A549 (cell line): ENCODE measurements around the gene RCAN3. TPM values are rescaled to one million over a fixed set of nuclear protein-coding genes. Genes with fewer than 3 reads are reported as not detected.

Experiments used
- ATAC-seq, 2 experiments: fragments of 200-7000 bp in 1 of 2; fragments of >200 bp in 1 of 2; cut with Nextera tagmentation in 1 of 2; cut with Tn5 transposase in 1 of 2; 3 replicates each; pipeline versions ENCODE4 v1.8.0 to v1.9.1; 2018 to 2020; ENCODE audit warnings: mild to moderate bottlenecking in 1 of 2, moderate library complexity in 1 of 2
- CTCF ChIA-PET: fragments of 300-600 bp; sonication (Branson Sonifier 250); formaldehyde crosslinking; extraction: SDS; loops from one replicate; lab custom pipeline; 2021; ENCODE audit warnings: antibody characterized with exemption, inconsistent platforms; lab: Yijun Ruan, JAX
- POLR2A ChIA-PET: fragments of 350-600 bp; formaldehyde crosslinking; extraction: SDS; loops from one replicate; lab custom pipeline; 2021; ENCODE audit warnings: antibody characterized with exemption, inconsistent platforms; lab: Yijun Ruan, JAX
- DNase-seq, 2 experiments: peaks; one replicate each; pipeline versions ENCODE4 v3.0.0 to v3.0.0-alpha.2; 2011 to 2016; ENCODE audit warnings: low read depth in 1 of 2, low spot score in 1 of 2
- FAIRE-seq: peaks from 2 replicates; lab custom pipeline; 2011; peaks lifted over from hg19 to GRCh38; lab: Jason Lieb, UNC
- H3K27ac ChIP-seq, 2 experiments: fragments of >200 bp; sonication (Bioruptor Twin); formaldehyde crosslinking; 3 replicates each; pipeline ENCODE4 v1.5.1; 2016 to 2017
- H3K4me1 ChIP-seq: fragments of >200 bp; sonication (Bioruptor Twin); formaldehyde crosslinking; 3 replicates; pipeline ENCODE4 v1.6.1; 2016
- H3K4me2 ChIP-seq: fragments of >200 bp; sonication (Bioruptor Twin); formaldehyde crosslinking; 3 replicates; pipeline ENCODE4 v1.6.1; 2016
- H3K4me3 ChIP-seq: fragments of >200 bp; sonication (Bioruptor Twin); formaldehyde crosslinking; 3 replicates; pipeline ENCODE4 v1.5.1; 2016
- H3K9me3 ChIP-seq: fragments of >200 bp; sonication (Bioruptor Twin); formaldehyde crosslinking; 3 replicates; pipeline ENCODE4 v1.6.1; 2016
- BCL3 ChIP-seq: fragments of >200 bp; sonication (Bioruptor Twin); formaldehyde crosslinking; IDR thresholded peaks from 3 replicates; pipeline ENCODE4 v1.6.1; 2016
- BHLHE40 ChIP-seq: IDR thresholded peaks from 2 replicates; pipeline ENCODE4 v1.6.1; 2012; ENCODE audit warnings: low read depth, low read length, inconsistent platforms
- CBX2 ChIP-seq: fragments of 200-600 bp; sonication (generic); IDR thresholded peaks from 2 replicates; pipeline ENCODE4 v1.6.1; 2016; ENCODE audit warnings: low read depth, mild to moderate bottlenecking, borderline replicate concordance
- CBX8 ChIP-seq: fragments of 200-600 bp; sonication (generic); IDR thresholded peaks from 2 replicates; pipeline ENCODE4 v1.6.1; 2016
- CEBPB ChIP-seq, 2 experiments: fragments of >200 bp in 1 of 2; sonication (Bioruptor Twin) in 1 of 2; formaldehyde crosslinking in 1 of 2; IDR thresholded peaks; 2 replicates each; pipeline ENCODE4 v1.6.1; 2012 to 2016
- CHD2 ChIP-seq: fragments of 150-350 bp; IDR thresholded peaks from 2 replicates; pipeline ENCODE4 v1.6.1; 2014; ENCODE audit warnings: low read length; ENCODE audit not compliant: partially characterized antibody
- CHD4 ChIP-seq: fragments of 200-600 bp; sonication (generic); IDR thresholded peaks from 2 replicates; pipeline ENCODE4 v1.6.1; 2016; ENCODE audit warnings: antibody characterized with exemption, mild to moderate bottlenecking, borderline replicate concordance
- CTCF ChIP-seq: fragments of >200 bp; sonication (Bioruptor Twin); formaldehyde crosslinking; IDR thresholded peaks from 3 replicates; pipeline ENCODE4 v1.5.1; 2016
- EHF ChIP-seq: fragments of 250-450 bp; sonication (Bioruptor Pico); IDR thresholded peaks from 2 replicates; pipeline ENCODE4 v1.5.0; 2020; ENCODE audit warnings: mild to moderate bottlenecking
- ELK1 ChIP-seq: fragments of 150-350 bp; IDR thresholded peaks from 2 replicates; pipeline ENCODE4 v1.6.1; 2014; ENCODE audit warnings: low read depth, mild to moderate bottlenecking, low read length
- EP300 ChIP-seq, 2 experiments: fragments of >200 bp; sonication (Bioruptor Twin); formaldehyde crosslinking; IDR thresholded peaks; 2 replicates in 1 of 2; 3 replicates in 1 of 2; pipeline ENCODE4 v1.6.1; 2016 to 2017
- ESRRA ChIP-seq: fragments of 150-350 bp; IDR thresholded peaks from 2 replicates; pipeline ENCODE4 v1.6.1; 2014; ENCODE audit warnings: mild to moderate bottlenecking, low read length, borderline replicate concordance
- HEYL ChIP-seq: fragments of 250-450 bp; sonication (Bioruptor Pico); IDR thresholded peaks from 2 replicates; pipeline ENCODE4 v1.8.0; 2021; ENCODE audit warnings: mild to moderate bottlenecking, moderate library complexity
- HMGXB4 ChIP-seq: fragments of 250-450 bp; sonication (Bioruptor Pico); IDR thresholded peaks from 2 replicates; pipeline ENCODE4 v1.5.0; 2021; ENCODE audit warnings: mild to moderate bottlenecking, moderate library complexity, borderline replicate concordance
- HOXA7 ChIP-seq: fragments of 250-450 bp; sonication (Bioruptor Pico); IDR thresholded peaks from 2 replicates; pipeline ENCODE4 v1.5.0; 2020; ENCODE audit warnings: mild to moderate bottlenecking, moderate library complexity
- HOXB13 ChIP-seq: fragments of 250-450 bp; sonication (Bioruptor Pico); IDR thresholded peaks from 2 replicates; pipeline ENCODE4 v1.5.0; 2020; ENCODE audit warnings: low read depth, mild to moderate bottlenecking, moderate library complexity
- JUN ChIP-seq, 2 experiments: fragments of >200 bp; sonication (Bioruptor Twin); formaldehyde crosslinking; IDR thresholded peaks; 2 replicates in 1 of 2; 3 replicates in 1 of 2; pipeline ENCODE4 v1.6.1; 2016 to 2017
- JUNB ChIP-seq: fragments of >200 bp; sonication (Bioruptor Twin); formaldehyde crosslinking; IDR thresholded peaks from 2 replicates; pipeline ENCODE4 v1.6.1; 2016
- MAX ChIP-seq: IDR thresholded peaks from 2 replicates; pipeline ENCODE4 v1.6.1; 2012
- PHF8 ChIP-seq: fragments of 200-600 bp; sonication (generic); IDR thresholded peaks from 2 replicates; pipeline ENCODE4 v1.6.1; 2016; ENCODE audit warnings: low read depth, mild to moderate bottlenecking, antibody characterized with exemption, moderate library complexity, borderline replicate concordance
- POLR2A ChIP-seq: IDR thresholded peaks from 2 replicates; pipeline ENCODE4 v1.6.1; 2012; ENCODE audit warnings: mild to moderate bottlenecking, low read length
- RAD21 ChIP-seq, 2 experiments: fragments of >200 bp in 1 of 2; sonication (Bioruptor Twin) in 1 of 2; formaldehyde crosslinking in 1 of 2; IDR thresholded peaks in 1 of 2; conservative IDR thresholded peaks in 1 of 2; 2 replicates in 1 of 2; 3 replicates in 1 of 2; pipeline ENCODE4 v1.6.1; 2012 to 2018; ENCODE audit warnings: inconsistent platforms in 1 of 2
- RCOR1 ChIP-seq: fragments of 150-350 bp; IDR thresholded peaks from 2 replicates; pipeline ENCODE4 v1.6.1; 2014; ENCODE audit warnings: antibody characterized with exemption, low read length, low read depth
- REST ChIP-seq: fragments of 200-600 bp; sonication (generic); IDR thresholded peaks from 2 replicates; pipeline ENCODE4 v1.6.1; 2016; ENCODE audit warnings: antibody characterized with exemption, mild to moderate bottlenecking, moderate library complexity
- SMC3 ChIP-seq: fragments of >200 bp; sonication (Bioruptor Twin); formaldehyde crosslinking; IDR thresholded peaks from 3 replicates; pipeline ENCODE4 v1.6.1; 2018; ENCODE audit warnings: inconsistent platforms
- SREBF2 ChIP-seq: fragments of 450-650 bp; IDR thresholded peaks from 2 replicates; pipeline ENCODE4 v1.6.1; 2014; ENCODE audit warnings: mild to moderate bottlenecking, moderate library complexity
- TFCP2L1 ChIP-seq: fragments of 250-450 bp; sonication (Bioruptor Pico); IDR thresholded peaks from 2 replicates; pipeline ENCODE4 v1.5.0; 2021; ENCODE audit warnings: mild to moderate bottlenecking
- USF2 ChIP-seq: fragments of 450-650 bp; IDR thresholded peaks from 2 replicates; pipeline ENCODE4 v1.6.1; 2014; ENCODE audit warnings: antibody characterized with exemption
- ZC3H11A ChIP-seq: fragments of 450-650 bp; IDR thresholded peaks from 2 replicates; pipeline ENCODE4 v1.6.1; 2014; ENCODE audit warnings: antibody characterized with exemption, mild to moderate bottlenecking
- ZSCAN20 ChIP-seq: fragments of 250-450 bp; sonication (Bioruptor Pico); IDR thresholded peaks from 2 replicates; pipeline ENCODE4 v1.8.0; 2022; ENCODE audit warnings: mild to moderate bottlenecking, moderate library complexity
- WGBS: methylation state at CpG from one replicate; pipeline ENCODE4 v1.1.6; 2017; ENCODE audit errors: missing lambda C conversion rate; 5-methylcytosine and 5-hydroxymethylcytosine counted together
- polyA plus RNA-seq, 4 experiments: library from polyadenylated mRNA; depleted of rRNA in 3 of 4; stranded (reverse); fragments of >200 nt; fragmentation: RNase III in 1 of 4; extraction: RNeasy Plus Mini Kit Qiagen cat#74134 plus additional on column Dnase treatment in 1 of 4; gene quantifications; 2 replicates in 3 of 4; 3 replicates in 1 of 4; pipeline ENCODE4 v1.2.3, GENCODE V29; 2011 to 2017

RCAN3 gene
- polyA plus RNA-seq, 2 of the 4 experiments (the other 2 are of a cell fraction), result 7.4 to 14.6 TPM

GRCh38 chr1:24544239-24544638 lies 41.6 kb downstream of the RCAN3 start (continued):
- TF ChIP-seq ELK1 (no peak), CHD2 (no peak), BHLHE40 (no peak), SMC3 (no peak), ESRRA (no peak), CEBPB (IDR thresholded peaks at IDR 0.05) (no peak), ZC3H11A (no peak), CHD4 (no peak), EHF (no peak), CTCF (no peak), RAD21 (conservative IDR thresholded peaks at IDR 0.05 in 1 of 2, IDR thresholded peaks at IDR 0.05 in 1 of 2) (no peak), TFCP2L1 (no peak), MAX (no peak), HOXB13 (CRISPR knock-in tag) (0 out of 2 replicates have a peak, but pooled peaks have one; percentile 76), HMGXB4 (no peak)

GRCh38 chr1:24545662-24546061 lies 43.0 kb downstream of the RCAN3 start:
- H3K4me2 ChIP-seq, result no peak overlapping the region
- ATAC-seq (no peak), DNase-seq (no peak), FAIRE-seq (no peak)
- WGBS, result 40% methylated on average over 1 of the region's 1 CpG
- no peaks in the 10 kb centered on the region for H3K9me3 ChIP-seq
- no peak overlapping the region for H3K4me3 ChIP-seq
- CTCF ChIA-PET, result interaction anchor here (1.0 to 1.8 kb wide), 5 partner anchors 9 to 42 kb away, joined by 3 to 10 read pairs (median 4); no protein-coding TSS in a partner anchor
- H3K4me1 ChIP-seq, result peaks cover 38% of the 10 kb centered on the region
- TF ChIP-seq HEYL (CRISPR knock-in tag), result no peak
- TF ChIP-seq PHF8, result no peak
- no peak for TF ChIP-seq REST
- no peak for TF ChIP-seq JUNB
- TF ChIP-seq RCOR1, result no peak
- TF ChIP-seq HOXA7 (CRISPR knock-in tag), result no peak
- no peak for TF ChIP-seq USF2
- TF ChIP-seq SMC3, result no peak
- no peak for TF ChIP-seq CBX8
- TF ChIP-seq ZSCAN20, result no peak
- TF ChIP-seq POLR2A, result no peak
- TF ChIP-seq TFCP2L1, result no peak
- no peak for TF ChIP-seq BCL3
- TF ChIP-seq SREBF2, result no peak
- TF ChIP-seq JUN (IDR thresholded peaks at IDR 0.05), result no peak
- no peak for TF ChIP-seq EP300 (IDR thresholded peaks at IDR 0.05)
- no peak for TF ChIP-seq MAX
- no peak for TF ChIP-seq BHLHE40
- TF ChIP-seq CBX2, result no peak
- H3K27ac ChIP-seq, result peak overlapping the region in 1 of 2 experiments; percentile 54; a peak in 2 of 6 replicates
- POLR2A ChIA-PET, result no interaction called here
